Activated naive CD4-positive, alpha-beta T cell treated with anti-CD3 and anti-CD28 coated beads, Interleukin-2, amount 50 U/mL, for 24 hours (primary cell): Measurements from ENCODE around the gene NKD2.
A peak's percentile ranks its signal among the peaks of the same experiment; 100 is the strongest.

Source experiments
- H3K27ac Mint-ChIP-seq: one replicate; pipeline ENCODE4 v1.8.0; 2021; ENCODE audit warnings: mild to moderate bottlenecking, mixed read lengths
- H3K27me3 Mint-ChIP-seq: one replicate; pipeline ENCODE4 v1.8.0; 2021; ENCODE audit warnings: mixed read lengths
- H3K36me3 Mint-ChIP-seq: one replicate; pipeline ENCODE4 v1.8.0; 2021; ENCODE audit warnings: mixed read lengths
- H3K4me1 Mint-ChIP-seq: one replicate; pipeline ENCODE4 v1.8.0; 2021; ENCODE audit warnings: mixed read lengths
- H3K4me3 Mint-ChIP-seq: one replicate; pipeline ENCODE4 v1.8.0; 2021; ENCODE audit warnings: mild to moderate bottlenecking, mixed read lengths
- H3K9me3 Mint-ChIP-seq: one replicate; pipeline ENCODE4 v1.8.0; 2021; ENCODE audit warnings: mixed read lengths

NKD2 gene

GRCh38 chr5:1008451-1009358, at the start of gene NKD2:
NKD2 (plus strand) TSS chr5:1008802; CDS start chr5:1009058, 256 bp downstream.
- Mint-ChIP-seq H3K27ac (peak within 1 kb of the TSS; percentile 76), H3K9me3 (no peaks in the 10 kb centered on the region), H3K36me3 (no peaks in the 10 kb centered on the region), H3K4me3 (peak within 1 kb of the TSS; percentile 84), H3K4me1 (peaks cover 20% of the 10 kb centered on the region), H3K27me3 (peaks cover 27% of the 10 kb centered on the region)

- H3K4me3 Mint-ChIP-seq = no peak overlapping the region
- no peaks in the 10 kb centered on the region for H3K9me3 Mint-ChIP-seq
- H3K27ac Mint-ChIP-seq = no peak overlapping the region
- H3K36me3 Mint-ChIP-seq = no peaks in the 10 kb centered on the region
- H3K4me1 Mint-ChIP-seq = peaks cover 24% of the 10 kb centered on the region
- peaks cover 8% of the 10 kb centered on the region for H3K27me3 Mint-ChIP-seq
These were observed 48.7 kb upstream of the NKD2 start for GRCh38 chr5:959581-960531.

- Mint-ChIP-seq H3K36me3 (no peaks in the 10 kb centered on the region), H3K9me3 (no peaks in the 10 kb centered on the region), H3K4me1 (peaks cover 24% of the 10 kb centered on the region), H3K27me3 (peaks cover 6% of the 10 kb centered on the region), H3K4me3 (no peak overlapping the region), H3K27ac (no peak overlapping the region)
These were observed 48.1 kb upstream of the NKD2 start for GRCh38 chr5:960551-960950.

GRCh38 chr5:961002-961710, 47.4 kb upstream of the NKD2 start:
- no peaks in the 10 kb centered on the region for H3K9me3 Mint-ChIP-seq
- H3K27ac Mint-ChIP-seq = no peak overlapping the region
- no peaks in the 10 kb centered on the region for H3K36me3 Mint-ChIP-seq
- H3K27me3 Mint-ChIP-seq = peaks cover 5% of the 10 kb centered on the region
- peaks cover 24% of the 10 kb centered on the region for H3K4me1 Mint-ChIP-seq
- H3K4me3 Mint-ChIP-seq = no peak overlapping the region

- no peaks in the 10 kb centered on the region for H3K9me3 Mint-ChIP-seq
- H3K27me3 Mint-ChIP-seq = peaks cover 5% of the 10 kb centered on the region
These were observed 46.8 kb upstream of the NKD2 start for GRCh38 chr5:961711-962240.

GRCh38 chr5:962386-962785, 46.2 kb upstream of the NKD2 start:
- H3K27me3 Mint-ChIP-seq = peaks cover 6% of the 10 kb centered on the region
- no peak overlapping the region for H3K27ac Mint-ChIP-seq

More at GRCh38 chr5:961711-962240, 46.8 kb upstream of the NKD2 start:
- H3K4me1 Mint-ChIP-seq = peaks cover 22% of the 10 kb centered on the region
- no peaks in the 10 kb centered on the region for H3K36me3 Mint-ChIP-seq
- H3K4me3 Mint-ChIP-seq = no peak overlapping the region
- no peak overlapping the region for H3K27ac Mint-ChIP-seq

GRCh38 chr5:962801-963200, 45.8 kb upstream of the NKD2 start:
- H3K27me3 Mint-ChIP-seq = peaks cover 10% of the 10 kb centered on the region
- H3K36me3 Mint-ChIP-seq = no peaks in the 10 kb centered on the region
- H3K27ac Mint-ChIP-seq = no peak overlapping the region
- peaks cover 20% of the 10 kb centered on the region for H3K4me1 Mint-ChIP-seq
- H3K9me3 Mint-ChIP-seq = no peaks in the 10 kb centered on the region
- no peak overlapping the region for H3K4me3 Mint-ChIP-seq

More at GRCh38 chr5:962386-962785, 46.2 kb upstream of the NKD2 start:
- Mint-ChIP-seq H3K36me3 (no peaks in the 10 kb centered on the region), H3K4me3 (no peak overlapping the region), H3K4me1 (peaks cover 20% of the 10 kb centered on the region), H3K9me3 (no peaks in the 10 kb centered on the region)

- H3K27ac Mint-ChIP-seq = peak overlapping the region; percentile 30
- no peaks in the 10 kb centered on the region for H3K9me3 Mint-ChIP-seq
- peaks cover 20% of the 10 kb centered on the region for H3K4me1 Mint-ChIP-seq
- H3K27me3 Mint-ChIP-seq = peaks cover 14% of the 10 kb centered on the region
- H3K36me3 Mint-ChIP-seq = no peaks in the 10 kb centered on the region
- H3K4me3 Mint-ChIP-seq = peak overlapping the region; percentile 68
These were observed 45.3 kb upstream of the NKD2 start for GRCh38 chr5:963310-963672.

- Mint-ChIP-seq H3K4me3 (peak overlapping the region; percentile 68), H3K27me3 (peaks cover 19% of the 10 kb centered on the region), H3K4me1 (peaks cover 23% of the 10 kb centered on the region), H3K9me3 (no peaks in the 10 kb centered on the region), H3K36me3 (no peaks in the 10 kb centered on the region), H3K27ac (peak overlapping the region; percentile 37)
These were observed 44.7 kb upstream of the NKD2 start for GRCh38 chr5:963673-964531.

- Mint-ChIP-seq H3K27ac (peak overlapping the region; percentile 51), H3K9me3 (no peaks in the 10 kb centered on the region), H3K27me3 (peaks cover 24% of the 10 kb centered on the region), H3K36me3 (no peaks in the 10 kb centered on the region), H3K4me1 (peaks cover 29% of the 10 kb centered on the region), H3K4me3 (no peak overlapping the region)
These were observed 43.8 kb upstream of the NKD2 start for GRCh38 chr5:964821-965220.

GRCh38 chr5:965604-966344, 42.8 kb upstream of the NKD2 start:
- H3K4me3 Mint-ChIP-seq = no peak overlapping the region
- no peaks in the 10 kb centered on the region for H3K36me3 Mint-ChIP-seq
- no peak overlapping the region for H3K27ac Mint-ChIP-seq
- peaks cover 24% of the 10 kb centered on the region for H3K27me3 Mint-ChIP-seq
- peaks cover 29% of the 10 kb centered on the region for H3K4me1 Mint-ChIP-seq
- no peaks in the 10 kb centered on the region for H3K9me3 Mint-ChIP-seq

GRCh38 chr5:966345-966710, 42.3 kb upstream of the NKD2 start:
- Mint-ChIP-seq H3K4me3 (no peak overlapping the region), H3K27me3 (peaks cover 24% of the 10 kb centered on the region), H3K27ac (no peak overlapping the region), H3K36me3 (no peaks in the 10 kb centered on the region), H3K9me3 (no peaks in the 10 kb centered on the region), H3K4me1 (peaks cover 29% of the 10 kb centered on the region)

GRCh38 chr5:966941-967340, 41.7 kb upstream of the NKD2 start:
- Mint-ChIP-seq H3K4me3 (no peak overlapping the region), H3K27ac (no peak overlapping the region), H3K27me3 (peaks cover 24% of the 10 kb centered on the region), H3K4me1 (peaks cover 29% of the 10 kb centered on the region), H3K36me3 (no peaks in the 10 kb centered on the region), H3K9me3 (no peaks in the 10 kb centered on the region)

GRCh38 chr5:968881-969280, 39.7 kb upstream of the NKD2 start:
- Mint-ChIP-seq H3K4me3 (no peak overlapping the region), H3K27me3 (peaks cover 25% of the 10 kb centered on the region), H3K27ac (no peak overlapping the region), H3K4me1 (peaks cover 19% of the 10 kb centered on the region), H3K36me3 (no peaks in the 10 kb centered on the region), H3K9me3 (no peaks in the 10 kb centered on the region)
